Measurements from ENCODE around the gene GPR68. TPM values are rescaled to one million over a fixed set of nuclear protein-coding genes. Genes with fewer than 3 reads are reported as not detected.

GPR68 gene
- total and polyA plus RNA-seq, 7 experiments from 2014 or later, result 0.67 to 38.6 (median 1.6) TPM; not detected in 1

DNA sequence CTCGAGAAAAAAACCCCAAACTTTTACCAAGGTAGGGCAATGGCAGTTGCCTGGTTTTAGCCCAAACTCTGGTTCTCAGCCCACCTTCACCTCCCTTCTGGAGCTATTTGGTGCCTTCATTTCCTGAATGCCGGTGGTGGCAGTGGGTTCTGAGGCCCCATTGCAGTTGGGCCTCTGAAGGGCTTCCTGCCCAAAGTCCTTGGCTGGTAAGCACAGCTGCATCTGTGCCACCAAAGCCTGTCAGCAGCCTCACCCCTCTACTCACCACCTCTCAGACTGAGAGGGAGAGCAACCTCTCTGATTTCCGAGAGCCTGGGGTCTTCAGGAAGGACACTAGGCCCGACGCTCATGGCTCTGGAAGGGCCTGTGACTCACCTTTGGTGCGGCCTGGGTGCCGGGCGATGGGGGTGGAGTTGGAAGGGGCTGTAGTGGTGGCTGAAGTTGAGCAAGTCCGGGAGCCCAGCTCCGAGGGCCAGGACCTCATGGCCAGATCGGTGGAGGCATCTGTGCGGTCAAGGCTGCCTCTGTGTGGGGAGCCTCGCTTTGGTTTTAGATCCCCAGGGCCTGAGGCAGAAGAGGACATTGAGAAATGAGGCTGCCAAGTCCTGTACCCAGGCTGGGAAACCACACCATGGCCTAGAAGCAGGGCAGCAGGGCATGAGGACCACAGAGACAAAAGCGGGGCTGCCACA, 38.6 kb upstream of the GPR68 start:
- Histone ChIP-seq H3K4me3 (ENCODE audit: low read length) (no peak overlapping the region), H3K9me3 (ENCODE audit: control insufficient read depth in 2 of 3, low read length in 3 of 3) (no peaks in the 10 kb centered on the region), H3K27me3 (ENCODE audit: control insufficient read depth in 2 of 2, insufficient read depth in 2 of 2, low read length in 2 of 2) (no peaks in the 10 kb centered on the region), H3K4me1 (ENCODE audit: control insufficient read depth in 2 of 2, insufficient read depth in 2 of 2, low read length in 2 of 2) (no peaks in the 10 kb centered on the region), H3K36me3 (ENCODE audit: control insufficient read depth in 2 of 3, insufficient read depth in 3 of 3, low read length in 3 of 3) (peaks cover 71 to 99% (median 78%) of the 10 kb centered on the region in 3 experiments), H3K27ac (ENCODE audit: low read depth, low read length) (peak overlapping the region; percentile 37)
- ChIA-PET CTCF (interaction anchor here (17.3 kb wide), 1 partner anchor 108 kb away, joined by 204 read pairs; no protein-coding TSS in a partner anchor), POLR2A (interaction anchor here (0.6 kb wide), 1 partner anchor 306 kb away, joined by 3 read pairs; no protein-coding TSS in a partner anchor)
- intact Hi-C loops (cut with micrococcal nuclease), result no loop called here
- H3K4me3 Mint-ChIP-seq, result no peak overlapping the region
- H3K27me3 Mint-ChIP-seq, result no peaks in the 10 kb centered on the region
- H3K27ac Mint-ChIP-seq, result peak overlapping the region; percentile 36 to 75 (median 62)
- DNase-seq (no peak), ATAC-seq (no peak)
- H3K36me3 Mint-ChIP-seq, result peaks cover 12 to 68% (median 45%) of the 10 kb centered on the region in 5 donors
- H3K4me1 Mint-ChIP-seq, result peaks cover 11 to 25% (median 17%) of the 10 kb centered on the region in 7 donors
- no peaks in the 10 kb centered on the region for H3K9me3 Mint-ChIP-seq

DNA sequence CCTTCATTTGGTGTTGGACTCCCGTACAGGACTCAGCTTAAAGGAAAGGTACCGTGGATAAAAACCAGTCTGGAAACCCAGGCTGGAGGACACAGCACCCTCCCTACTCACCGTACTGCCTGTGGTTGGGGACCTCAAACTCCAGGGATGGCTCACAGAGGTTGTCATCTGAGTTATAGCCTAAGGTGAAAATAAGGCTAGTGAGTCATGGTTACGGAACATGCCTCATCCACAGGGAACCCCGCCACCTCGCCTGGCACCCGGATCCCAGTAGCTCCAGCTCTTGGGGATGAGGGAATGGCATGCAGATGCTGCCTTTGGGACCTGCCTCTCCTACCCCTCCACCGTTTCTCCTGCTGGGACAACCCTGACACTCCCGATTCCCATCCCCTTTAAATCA, 36.8 kb upstream of the GPR68 start:
- ChIA-PET POLR2A (interaction anchor here (1.5 kb wide), 1 partner anchor 10 kb away, joined by 4 read pairs; no protein-coding TSS in a partner anchor), CTCF (interaction anchor here (17.3 kb wide), 1 partner anchor 106 kb away, joined by 204 read pairs; no protein-coding TSS in a partner anchor)
- no peaks in the 10 kb centered on the region for H3K4me1 ChIP-seq (ENCODE audit: control insufficient read depth in 2 of 2, insufficient read depth in 2 of 2, low read length in 2 of 2)
- intact Hi-C loops (cut with micrococcal nuclease), result no loop called here
- no peak overlapping the region for H3K4me3 ChIP-seq (ENCODE audit: low read length)
- Mint-ChIP-seq H3K27ac (peak overlapping the region in 3 of 9 donors; percentile 58 to 72 (median 63)), H3K36me3 (peaks cover 10 to 71% (median 47%) of the 10 kb centered on the region in 5 donors), H3K4me1 (peaks cover 8 to 22% (median 15%) of the 10 kb centered on the region in 7 donors), H3K9me3 (no peaks in the 10 kb centered on the region), H3K4me3 (peak overlapping the region in 1 of 10 donors; percentile 7), H3K27me3 (no peaks in the 10 kb centered on the region)
- ATAC-seq, result no peak
- peaks cover 83 to 99% (median 85%) of the 10 kb centered on the region in 3 experiments for H3K36me3 ChIP-seq (ENCODE audit: control insufficient read depth in 2 of 3, insufficient read depth in 3 of 3, low read length in 3 of 3)
- no peak overlapping the region for H3K27ac ChIP-seq (ENCODE audit: low read depth, low read length)
- H3K27me3 ChIP-seq (ENCODE audit: control insufficient read depth in 2 of 2, insufficient read depth in 2 of 2, low read length in 2 of 2), result no peaks in the 10 kb centered on the region
- DNase-seq, result no peak
- H3K9me3 ChIP-seq (ENCODE audit: control insufficient read depth in 2 of 3, low read length in 3 of 3), result no peaks in the 10 kb centered on the region

DNA sequence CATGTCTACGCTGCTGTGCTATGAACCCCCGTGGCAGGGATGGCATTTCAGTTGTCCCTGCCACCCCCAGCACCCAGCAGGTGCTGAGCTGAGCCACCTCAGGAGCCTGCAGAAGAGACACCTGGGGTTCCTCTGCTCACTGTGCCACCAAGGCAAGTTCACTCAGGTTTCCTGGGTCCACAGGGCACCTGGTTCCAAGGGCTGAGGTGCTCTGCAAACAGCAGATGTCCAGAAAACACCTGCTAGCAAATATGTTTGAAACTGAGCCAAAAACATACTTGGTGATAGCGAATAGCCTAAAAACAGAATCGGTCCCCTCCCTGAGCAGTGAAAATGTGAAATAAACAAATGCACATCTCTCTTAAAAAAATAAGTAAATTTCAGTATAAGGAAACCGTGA, 35.6 kb upstream of the GPR68 start:
- CTCF ChIA-PET, result interaction anchor here (17.3 kb wide), 1 partner anchor 105 kb away, joined by 204 read pairs; no protein-coding TSS in a partner anchor
- H3K27ac Mint-ChIP-seq, result peak overlapping the region in 3 of 9 donors; percentile 17 to 40 (median 38)
- no peak for DNase-seq
- Histone ChIP-seq H3K27ac (ENCODE audit: low read depth, low read length) (no peak overlapping the region), H3K4me3 (ENCODE audit: low read length) (no peak overlapping the region), H3K9me3 (ENCODE audit: control insufficient read depth in 2 of 3, low read length in 3 of 3) (no peaks in the 10 kb centered on the region), H3K36me3 (ENCODE audit: control insufficient read depth in 2 of 3, insufficient read depth in 3 of 3, low read length in 3 of 3) (peaks cover 78 to 97% (median 79%) of the 10 kb centered on the region in 3 experiments), H3K27me3 (ENCODE audit: control insufficient read depth in 2 of 2, insufficient read depth in 2 of 2, low read length in 2 of 2) (no peaks in the 10 kb centered on the region), H3K4me1 (ENCODE audit: control insufficient read depth in 2 of 2, insufficient read depth in 2 of 2, low read length in 2 of 2) (no peaks in the 10 kb centered on the region)
- ATAC-seq, result no peak
- peaks cover 3 to 10% (median 6%) of the 10 kb centered on the region in 7 donors for H3K4me1 Mint-ChIP-seq
- peaks cover 7 to 62% (median 36%) of the 10 kb centered on the region in 5 donors for H3K36me3 Mint-ChIP-seq
- no peak overlapping the region for H3K4me3 Mint-ChIP-seq
- POLR2A ChIA-PET, result interaction anchor here (0.8 kb wide), 1 partner anchor 17 kb away, joined by 3 read pairs; no protein-coding TSS in a partner anchor
- H3K9me3 Mint-ChIP-seq, result no peaks in the 10 kb centered on the region
- no peaks in the 10 kb centered on the region for H3K27me3 Mint-ChIP-seq
- intact Hi-C loops (cut with micrococcal nuclease), result no loop called here

DNA sequence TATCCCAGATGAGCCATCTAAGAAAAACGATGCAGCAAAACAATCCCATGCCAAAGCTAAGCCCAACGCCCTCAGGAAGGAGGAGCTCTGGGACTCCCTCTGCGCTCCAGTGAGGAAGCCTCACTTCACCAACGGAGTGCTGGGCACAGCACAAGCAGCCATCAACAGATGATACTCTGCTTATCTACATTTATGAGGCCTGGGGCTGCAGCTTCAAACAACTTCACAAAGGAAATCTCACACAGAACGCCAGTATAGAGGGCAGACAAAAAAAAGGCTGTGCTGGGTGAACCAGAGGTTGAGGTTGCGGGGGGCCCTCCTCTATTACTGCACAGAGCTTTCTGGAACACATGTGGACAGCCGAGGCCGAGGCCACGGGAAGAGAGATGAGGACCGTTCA, 34.9 kb upstream of the GPR68 start:
- intact Hi-C loops (cut with micrococcal nuclease), result no loop called here
- H3K27me3 ChIP-seq (ENCODE audit: control insufficient read depth in 2 of 2, insufficient read depth in 2 of 2, low read length in 2 of 2), result no peaks in the 10 kb centered on the region
- H3K4me1 ChIP-seq (ENCODE audit: control insufficient read depth in 2 of 2, insufficient read depth in 2 of 2, low read length in 2 of 2), result no peaks in the 10 kb centered on the region
- ATAC-seq, result no peak
- peaks cover 70 to 97% (median 79%) of the 10 kb centered on the region in 3 experiments for H3K36me3 ChIP-seq (ENCODE audit: control insufficient read depth in 2 of 3, insufficient read depth in 3 of 3, low read length in 3 of 3)
- Mint-ChIP-seq H3K27ac (peak overlapping the region in 5 of 9 donors; percentile 33 to 60 (median 40)), H3K36me3 (peaks cover 7 to 56% (median 33%) of the 10 kb centered on the region in 5 donors), H3K4me1 (peaks cover 2 to 8% (median 4%) of the 10 kb centered on the region in 7 donors), H3K9me3 (no peaks in the 10 kb centered on the region), H3K4me3 (no peak overlapping the region), H3K27me3 (no peaks in the 10 kb centered on the region)
- no peak for DNase-seq
- H3K27ac ChIP-seq (ENCODE audit: low read depth, low read length), result no peak overlapping the region
- no peaks in the 10 kb centered on the region for H3K9me3 ChIP-seq (ENCODE audit: control insufficient read depth in 2 of 3, low read length in 3 of 3)
- POLR2A ChIA-PET, result no interaction called here
- H3K4me3 ChIP-seq (ENCODE audit: low read length), result no peak overlapping the region
- CTCF ChIA-PET, result interaction anchor here (2.9 to 17.3 kb wide), 2 partner anchors 9 to 105 kb away, joined by 12 to 204 read pairs; no protein-coding TSS in a partner anchor

DNA sequence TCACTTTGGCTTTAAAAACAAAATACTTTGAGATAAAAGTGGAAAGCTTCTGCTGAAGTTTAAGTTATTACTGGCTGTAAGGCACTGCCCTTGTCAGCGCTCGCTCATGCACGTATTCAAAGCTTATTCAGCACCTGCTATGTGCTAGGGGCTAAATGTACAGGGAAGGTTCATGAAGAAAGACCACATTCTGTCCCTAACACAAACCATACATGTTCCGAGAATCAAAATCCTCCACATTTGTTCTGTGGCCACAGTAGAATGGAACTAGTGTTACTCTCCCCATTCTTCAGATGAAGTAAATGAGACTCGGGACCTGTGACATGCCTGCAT, 33.8 kb upstream of the GPR68 start:
- H3K36me3 ChIP-seq (ENCODE audit: control insufficient read depth in 2 of 3, insufficient read depth in 3 of 3, low read length in 3 of 3), result peaks cover 60 to 97% (median 79%) of the 10 kb centered on the region in 3 experiments
- CTCF ChIA-PET, result interaction anchor here (1.3 to 17.3 kb wide), 3 partner anchors 10 to 195 kb away, joined by 3 to 204 read pairs (median 12); no protein-coding TSS in a partner anchor
- ATAC-seq (no peak), DNase-seq (no peak)
- no peak overlapping the region for H3K4me3 Mint-ChIP-seq
- no peaks in the 10 kb centered on the region for H3K27me3 ChIP-seq (ENCODE audit: control insufficient read depth in 2 of 2, insufficient read depth in 2 of 2, low read length in 2 of 2)
- H3K4me1 ChIP-seq (ENCODE audit: control insufficient read depth in 2 of 2, insufficient read depth in 2 of 2, low read length in 2 of 2), result no peaks in the 10 kb centered on the region
- H3K36me3 Mint-ChIP-seq, result peaks cover 7 to 52% (median 24%) of the 10 kb centered on the region in 5 donors
- H3K27me3 Mint-ChIP-seq, result no peaks in the 10 kb centered on the region
- POLR2A ChIA-PET, result interaction anchor here (0.6 kb wide), 1 partner anchor 379 kb away, joined by 3 read pairs; no protein-coding TSS in a partner anchor
- no peaks in the 10 kb centered on the region for H3K9me3 ChIP-seq (ENCODE audit: control insufficient read depth in 2 of 3, low read length in 3 of 3)
- peak overlapping the region in 3 of 9 donors; percentile 25 to 67 (median 41) for H3K27ac Mint-ChIP-seq
- H3K4me3 ChIP-seq (ENCODE audit: low read length), result no peak overlapping the region
- peaks cover 0 to 6% (median 4%) of the 10 kb centered on the region in 7 donors for H3K4me1 Mint-ChIP-seq
- H3K9me3 Mint-ChIP-seq, result no peaks in the 10 kb centered on the region
- intact Hi-C loops (cut with micrococcal nuclease), result no loop called here
- no peak overlapping the region for H3K27ac ChIP-seq (ENCODE audit: low read depth, low read length)

DNA sequence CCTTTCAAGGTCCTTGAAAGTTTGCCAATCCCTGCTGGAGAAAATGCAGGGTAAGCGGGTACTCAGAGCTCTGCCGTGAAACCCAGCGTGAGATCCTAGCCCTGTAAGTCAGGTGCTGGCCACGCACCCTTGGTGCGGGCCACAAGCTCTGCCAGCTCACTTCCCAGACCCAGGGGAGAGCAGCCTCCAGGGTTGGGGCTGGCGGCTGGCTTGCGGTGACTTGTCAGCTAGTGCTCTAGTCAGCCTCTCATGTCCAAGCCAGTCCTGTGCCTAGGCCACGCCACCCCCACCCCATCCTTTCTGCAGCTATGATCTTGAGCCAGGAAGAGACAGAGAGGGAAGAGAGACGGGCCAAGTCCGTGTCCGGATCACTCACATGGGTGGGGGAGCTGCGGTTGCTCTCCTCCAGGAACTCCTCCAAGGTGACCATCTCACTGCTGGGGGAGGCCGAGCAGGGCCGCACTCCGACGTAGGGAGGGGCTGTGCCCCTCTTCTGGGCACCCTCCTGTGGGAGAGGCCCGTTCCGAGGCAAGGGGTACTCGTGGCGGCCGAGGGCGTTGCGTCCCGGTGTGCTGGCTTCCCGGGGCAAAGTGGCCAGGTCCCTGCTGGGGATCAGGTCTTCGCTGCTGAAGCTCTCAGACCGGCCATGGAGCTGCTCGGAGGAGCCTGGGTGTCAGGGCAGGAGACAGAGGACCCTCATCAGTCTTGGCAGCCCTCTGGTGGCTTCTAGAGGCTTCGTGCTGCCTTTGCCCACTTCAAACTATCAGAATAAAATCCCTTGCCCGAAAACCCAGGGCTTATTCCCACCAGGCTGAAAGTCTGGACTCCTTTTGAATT, 33.3 kb upstream of the GPR68 start:
- intact Hi-C loops (cut with micrococcal nuclease), result no loop called here
- Mint-ChIP-seq H3K4me3 (no peak overlapping the region), H3K36me3 (peaks cover 7 to 46% (median 19%) of the 10 kb centered on the region in 5 donors), H3K9me3 (no peaks in the 10 kb centered on the region), H3K27ac (peak overlapping the region in 1 of 9 donors; percentile 46), H3K27me3 (no peaks in the 10 kb centered on the region), H3K4me1 (peaks cover 0 to 5% (median under 1%) of the 10 kb centered on the region in 7 donors)
- H3K36me3 ChIP-seq (ENCODE audit: control insufficient read depth in 2 of 3, insufficient read depth in 3 of 3, low read length in 3 of 3), result peaks cover 56 to 97% (median 73%) of the 10 kb centered on the region in 3 experiments
- ATAC-seq, result no peak
- no peaks in the 10 kb centered on the region for H3K4me1 ChIP-seq (ENCODE audit: control insufficient read depth in 2 of 2, insufficient read depth in 2 of 2, low read length in 2 of 2)
- ChIA-PET CTCF (interaction anchor here (1.3 to 17.3 kb wide), 3 partner anchors 10 to 196 kb away, joined by 3 to 204 read pairs (median 12); no protein-coding TSS in a partner anchor), POLR2A (no interaction called here)
- no peak for DNase-seq
- H3K4me3 ChIP-seq (ENCODE audit: low read length), result no peak overlapping the region
- no peaks in the 10 kb centered on the region for H3K9me3 ChIP-seq (ENCODE audit: control insufficient read depth in 2 of 3, low read length in 3 of 3)
- H3K27me3 ChIP-seq (ENCODE audit: control insufficient read depth in 2 of 2, insufficient read depth in 2 of 2, low read length in 2 of 2), result no peaks in the 10 kb centered on the region
- no peak overlapping the region for H3K27ac ChIP-seq (ENCODE audit: low read depth, low read length)
